Left lobe of liver (tissue), 2 donors: Measurements from ENCODE around the gene CBARP. TPM values are rescaled to one million over a fixed set of nuclear protein-coding genes. Genes with fewer than 3 reads are reported as not detected.

ENCODE experiments used
- ATAC-seq: fragments of 200-7000 bp; cut with Tn5 transposase; one replicate; pipeline ENCODE4 v1.9.1; 2020; ENCODE audit warnings: mild to moderate bottlenecking, moderate library complexity
- DNase-seq: peaks from one replicate; pipeline ENCODE4 v3.0.0-alpha.2; 2020; ENCODE audit warnings: low spot score
- total RNA-seq: library from RNA; stranded (reverse); gene quantifications from one replicate; pipeline ENCODE4 v1.2.1, GENCODE V29; 2021
- donor health status: DM: no; HTN: no; CAD: no; lungs with moderate emphysema.
- donor health status: DM: no; HTN: yes; CAD: no.

CBARP gene
- total RNA-seq, 1 donor from 2014 or later, result 0.38 TPM

DNA sequence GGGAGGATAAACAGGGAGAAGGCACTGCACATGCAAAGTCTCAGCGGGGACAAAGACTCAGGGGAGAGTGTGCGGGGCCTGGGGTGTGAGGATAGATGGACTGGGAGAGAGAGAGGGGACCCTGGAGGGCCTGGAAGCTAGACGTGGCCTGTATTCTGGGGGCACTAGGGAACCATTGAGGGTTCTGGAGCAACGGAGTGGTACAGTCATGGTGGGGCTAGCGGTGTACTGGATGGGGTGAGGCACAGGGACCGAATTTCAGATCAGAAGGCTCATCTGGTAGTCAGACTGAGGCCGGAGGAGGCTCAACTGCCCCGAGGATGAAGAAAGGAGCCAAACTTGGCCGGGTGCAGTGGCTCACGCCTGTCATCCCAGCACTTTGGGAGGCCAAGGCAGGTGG lies 55.7 kb downstream of the CBARP start:
- ATAC-seq, result no peak

DNA sequence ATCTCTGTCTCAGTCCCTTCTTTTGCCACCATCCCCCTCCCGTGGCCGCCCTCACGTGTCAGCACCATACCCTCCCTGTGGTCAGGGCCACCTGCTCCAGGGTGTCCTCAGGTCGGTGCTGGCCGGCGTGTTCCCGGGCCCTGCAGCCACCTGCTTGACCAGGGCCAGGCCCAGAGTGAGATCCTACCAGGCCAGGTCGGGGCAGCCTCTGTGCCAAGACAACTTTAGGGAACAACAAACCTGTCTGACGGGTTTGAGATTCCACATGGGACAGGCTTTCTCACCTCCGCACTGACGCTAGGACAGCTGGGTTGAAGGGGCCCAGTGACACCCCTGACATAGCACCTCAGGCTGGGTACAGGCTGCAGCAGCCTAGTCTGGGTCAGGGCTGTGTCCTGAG lies 56.2 kb downstream of the CBARP start:
- no peak for DNase-seq
- peak; percentile 15 for ATAC-seq

More for the DNA sequence above, 55.7 kb downstream of the CBARP start:
- no peak for DNase-seq

Other genes with a start within 250 kb of the CBARP start
- not detected for gene GRIN3B, start 237.6 kb downstream of the CBARP start, total RNA-seq
- gene TMEM259, start 216.9 kb downstream of the CBARP start, total RNA-seq, result 117 TPM
- not detected for gene RNU6-2, start 216.5 kb downstream of the CBARP start, total RNA-seq
- 23.2 TPM for gene CNN2, start 211.4 kb downstream of the CBARP start, total RNA-seq
- 10.4 TPM for gene ABCA7, start 197.9 kb downstream of the CBARP start, total RNA-seq
- gene ARHGAP45, start 170.8 kb downstream of the CBARP start, total RNA-seq, result 5.1 TPM
- 143 TPM for gene POLR2E, start 142.6 kb downstream of the CBARP start, total RNA-seq
- gene GPX4, start 134.0 kb downstream of the CBARP start, total RNA-seq, result 247 TPM
- 22.6 TPM for gene SBNO2, start 63.7 kb downstream of the CBARP start, total RNA-seq
- gene STK11, start 32.2 kb downstream of the CBARP start, total RNA-seq, result 33.1 TPM
- gene ATP5F1D, start 3.7 kb upstream of the CBARP start, total RNA-seq, result 282 TPM
- gene MIDN, start 10.6 kb upstream of the CBARP start, total RNA-seq, result 51.7 TPM
- gene CIRBP, start 31.3 kb upstream of the CBARP start, total RNA-seq, result 125 TPM
- gene FAM174C, start 37.5 kb upstream of the CBARP start, total RNA-seq, result 48.0 TPM
- gene EFNA2, start 47.9 kb upstream of the CBARP start, total RNA-seq, result 8.6 TPM
- 105 TPM for gene NDUFS7, start 145.9 kb upstream of the CBARP start, total RNA-seq
- 214 TPM for gene GAMT, start 163.5 kb upstream of the CBARP start, total RNA-seq
- 48.1 TPM for gene DAZAP1, start 169.6 kb upstream of the CBARP start, total RNA-seq
- 410 TPM for gene RPS15, start 200.4 kb upstream of the CBARP start, total RNA-seq
- gene APC2, start 212.1 kb upstream of the CBARP start, total RNA-seq, result 0.13 TPM
- 19.2 TPM for gene C19orf25, start 241.2 kb upstream of the CBARP start, total RNA-seq